NOMO-1 treated with dmso at 0.1 percent for 144 hours (cell line): ENCODE data around the gene COQ2.

Experiments
- DNase-seq: peaks from one replicate; lab custom pipeline; 2025; ENCODE audit not compliant: unreplicated experiment; lab: John Stamatoyannopoulos, UW

Gene COQ2

GRCh38 chr4:83219344-83220331 is 65.0 kb downstream of the COQ2 start:
- no peak for DNase-seq

GRCh38 chr4:83217721-83218522 is 66.7 kb downstream of the COQ2 start:
- peak; percentile 64 for DNase-seq

- no peak for DNase-seq
Observed at GRCh38 chr4:83216959-83217683, 67.5 kb downstream of the COQ2 start.

GRCh38 chr4:83214079-83214478 is 70.5 kb downstream of the COQ2 start:
- DNase-seq, result no peak
